GM18499 (cell line): Measurements from ENCODE around the gene KCNK18.
"Not testable (repeated sequence)": the region's sequence is repeated elsewhere in the genome, so short reads cannot be mapped to it uniquely, and the experiment has no call there.

ENCODE experiments used
- ATAC-seq: cut with Tn5 transposase; IDR thresholded peaks from one replicate; pipeline ENCODE4 v1.9.1; 2021; ENCODE audit warnings: moderate number of reproducible peaks; ENCODE audit not compliant: insufficient read depth, unreplicated experiment

The KCNK18 gene

GRCh38 chr10:117217196-117217761 is 20.0 kb downstream of the KCNK18 start:
- ATAC-seq: no peak

GRCh38 chr10:117218654-117219053 is 21.4 kb downstream of the KCNK18 start:
- no peak for ATAC-seq

DNA sequence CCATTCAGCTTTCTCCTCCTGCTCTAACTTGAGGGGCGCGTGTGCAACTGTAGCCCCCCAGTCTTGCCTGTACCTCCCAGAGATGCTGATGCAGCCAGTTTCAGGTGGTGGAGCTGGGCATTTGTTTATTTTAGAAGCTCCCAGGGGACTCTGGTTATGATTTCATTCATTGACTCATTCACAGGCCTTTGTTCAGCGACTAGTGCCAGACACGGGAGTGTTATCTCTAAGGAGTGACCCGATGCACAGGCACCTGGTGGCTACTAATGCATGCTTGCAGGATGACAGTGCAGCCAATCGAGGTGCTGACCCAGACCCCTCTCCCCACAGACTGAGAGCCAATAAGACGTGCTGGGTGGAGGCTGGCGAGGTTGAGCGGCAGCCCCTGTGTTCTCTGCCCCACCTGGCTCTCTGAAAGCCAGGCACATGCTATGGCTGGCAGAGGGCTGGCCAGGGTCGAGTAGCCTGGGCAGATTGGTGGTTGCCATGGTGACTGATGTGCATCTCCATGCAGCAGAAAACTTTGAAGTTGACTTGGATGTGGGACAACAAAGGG is 23.9 kb downstream of the KCNK18 start:
- ATAC-seq: no peak

GRCh38 chr10:117222552-117222951 is 25.3 kb downstream of the KCNK18 start:
- no peak for ATAC-seq

- ATAC-seq: no peak
Observed at GRCh38 chr10:117222976-117223692, 25.8 kb downstream of the KCNK18 start.

DNA sequence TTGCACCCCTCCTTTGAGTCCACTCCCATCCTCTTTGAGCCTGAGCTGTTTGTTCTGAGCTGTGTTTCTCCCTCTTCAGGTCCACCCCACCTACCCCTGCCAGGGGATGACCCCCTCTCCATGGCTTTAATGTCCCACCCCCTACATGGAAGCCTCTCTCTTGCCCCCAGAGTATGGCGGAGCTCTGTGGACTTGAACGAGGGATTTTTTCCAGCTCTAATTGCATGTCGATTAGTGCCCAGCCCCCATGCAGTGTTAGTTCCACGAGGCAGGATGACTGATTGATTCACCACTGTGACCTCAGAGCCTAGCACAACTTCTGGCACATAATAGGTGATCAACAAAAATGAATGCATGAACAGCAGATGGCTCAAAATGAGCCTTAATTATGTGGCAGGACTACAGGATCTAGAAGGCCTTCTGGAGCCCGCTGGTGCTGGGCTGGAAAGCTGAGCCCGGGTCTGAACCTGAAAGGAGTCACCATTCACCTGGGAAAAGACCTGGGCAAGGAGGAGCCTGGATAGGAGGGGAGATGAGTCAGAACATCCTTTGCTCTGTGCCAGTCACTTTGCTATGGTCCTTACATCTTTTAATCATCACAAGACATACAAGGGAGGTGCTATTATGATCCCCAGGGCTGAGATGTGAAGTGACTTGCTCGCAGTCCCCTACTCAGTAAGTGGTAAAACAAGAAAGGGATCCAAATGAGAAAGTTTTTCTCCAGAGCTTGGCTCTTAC is 26.6 kb downstream of the KCNK18 start:
- ATAC-seq: no peak

- no peak for ATAC-seq
Observed at GRCh38 chr10:117224881-117225280, 27.6 kb downstream of the KCNK18 start.

- ATAC-seq: no peak
Observed at GRCh38 chr10:117226813-117227451, 29.6 kb downstream of the KCNK18 start.

- no peak for ATAC-seq
Observed at GRCh38 chr10:117228210-117228609, 30.9 kb downstream of the KCNK18 start.

DNA sequence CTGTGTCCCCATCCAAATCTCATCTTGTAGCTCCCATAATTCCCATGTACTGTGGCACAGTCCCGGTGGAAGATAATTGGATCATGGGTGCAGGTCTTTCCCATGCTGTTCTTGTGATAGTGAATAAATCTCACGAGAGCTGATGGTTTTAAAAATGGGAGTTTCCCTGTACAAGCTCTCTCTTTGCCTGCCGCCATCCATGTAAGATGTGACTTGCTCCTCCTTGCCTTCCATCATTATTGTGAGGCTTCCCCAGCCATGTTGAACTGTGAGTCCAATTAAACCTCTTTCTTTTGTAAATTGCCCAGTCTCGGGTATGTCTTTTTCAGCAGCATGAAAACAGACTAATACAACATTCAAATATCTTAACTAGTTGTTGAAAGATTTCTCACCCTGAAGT is 32.8 kb downstream of the KCNK18 start:
- ATAC-seq: not testable (repeated sequence)

GRCh38 chr10:117237401-117237991 is 40.2 kb downstream of the KCNK18 start:
- no peak for ATAC-seq

DNA sequence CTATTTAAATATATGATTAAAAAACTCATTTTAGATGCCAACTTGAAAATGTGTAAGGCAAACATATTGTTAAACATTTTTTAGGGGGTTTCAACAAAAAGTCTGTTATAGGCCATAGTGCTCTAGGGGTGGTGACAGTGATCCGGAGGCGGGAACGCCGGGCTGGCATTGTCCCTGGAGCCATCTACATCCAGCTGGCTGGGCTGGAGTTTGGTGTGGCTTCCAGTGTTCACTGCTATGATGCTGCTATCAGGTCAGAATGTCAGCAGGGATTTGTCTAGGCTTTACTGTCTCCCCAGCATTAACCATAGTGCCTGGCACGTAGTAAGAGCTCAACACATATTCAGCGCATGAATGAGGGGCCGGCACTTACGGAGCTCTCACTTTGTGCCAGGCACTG is 41.8 kb downstream of the KCNK18 start:
- ATAC-seq: no peak

- ATAC-seq: no peak
Observed at GRCh38 chr10:117239721-117240620, 42.7 kb downstream of the KCNK18 start.

DNA sequence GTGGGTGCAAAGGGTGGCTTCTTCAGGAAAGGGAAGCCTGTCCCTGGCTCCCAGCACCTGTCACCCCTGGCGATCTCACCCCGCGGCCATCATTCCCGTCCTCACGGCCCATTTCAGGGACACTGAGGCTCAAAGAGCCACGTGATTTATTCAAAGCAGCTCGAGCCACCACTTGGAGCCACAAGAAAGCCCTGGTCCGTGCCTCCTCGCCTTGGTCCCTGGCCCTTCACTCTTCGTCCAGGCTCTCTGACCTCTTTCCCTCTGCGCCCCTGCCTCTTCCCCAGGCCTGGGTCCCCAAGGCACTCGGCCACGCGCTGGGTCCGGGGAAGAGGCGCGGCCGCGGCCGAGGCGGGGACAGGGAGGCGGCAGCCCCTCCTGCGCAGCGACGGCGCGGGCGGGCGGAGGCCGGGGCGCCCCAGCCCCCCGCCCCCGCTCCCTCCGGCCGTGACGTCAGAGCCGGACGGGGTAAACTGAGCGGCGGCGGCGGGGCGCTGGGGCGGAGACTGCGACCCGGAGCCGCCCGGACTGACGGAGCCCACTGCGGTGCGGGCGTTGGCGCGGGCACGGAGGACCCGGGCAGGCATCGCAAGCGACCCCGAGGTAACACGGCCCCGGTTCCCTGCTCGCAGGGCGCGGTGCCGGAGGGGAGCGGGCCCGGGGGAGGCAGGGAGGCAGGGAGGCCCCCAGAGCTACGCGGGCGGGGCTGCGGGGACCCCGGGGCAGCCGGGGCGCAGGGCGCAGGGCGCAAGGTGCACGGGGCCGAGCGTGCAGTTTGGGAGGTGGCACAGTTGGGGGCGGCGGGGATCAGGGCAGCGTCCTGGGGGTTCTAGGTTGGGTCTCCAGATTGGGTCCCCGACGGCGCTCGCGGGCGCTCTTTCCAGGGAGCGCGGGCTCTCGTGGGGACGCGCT is 43.6 kb downstream of the KCNK18 start, which contains the start of gene SLC18A2:
Gene SLC18A2, plus strand, starts transcription at position 494 of the 909 bp plus-strand sequence. CDS start 580 bp downstream, outside the sequence.
- ATAC-seq: no peak

DNA sequence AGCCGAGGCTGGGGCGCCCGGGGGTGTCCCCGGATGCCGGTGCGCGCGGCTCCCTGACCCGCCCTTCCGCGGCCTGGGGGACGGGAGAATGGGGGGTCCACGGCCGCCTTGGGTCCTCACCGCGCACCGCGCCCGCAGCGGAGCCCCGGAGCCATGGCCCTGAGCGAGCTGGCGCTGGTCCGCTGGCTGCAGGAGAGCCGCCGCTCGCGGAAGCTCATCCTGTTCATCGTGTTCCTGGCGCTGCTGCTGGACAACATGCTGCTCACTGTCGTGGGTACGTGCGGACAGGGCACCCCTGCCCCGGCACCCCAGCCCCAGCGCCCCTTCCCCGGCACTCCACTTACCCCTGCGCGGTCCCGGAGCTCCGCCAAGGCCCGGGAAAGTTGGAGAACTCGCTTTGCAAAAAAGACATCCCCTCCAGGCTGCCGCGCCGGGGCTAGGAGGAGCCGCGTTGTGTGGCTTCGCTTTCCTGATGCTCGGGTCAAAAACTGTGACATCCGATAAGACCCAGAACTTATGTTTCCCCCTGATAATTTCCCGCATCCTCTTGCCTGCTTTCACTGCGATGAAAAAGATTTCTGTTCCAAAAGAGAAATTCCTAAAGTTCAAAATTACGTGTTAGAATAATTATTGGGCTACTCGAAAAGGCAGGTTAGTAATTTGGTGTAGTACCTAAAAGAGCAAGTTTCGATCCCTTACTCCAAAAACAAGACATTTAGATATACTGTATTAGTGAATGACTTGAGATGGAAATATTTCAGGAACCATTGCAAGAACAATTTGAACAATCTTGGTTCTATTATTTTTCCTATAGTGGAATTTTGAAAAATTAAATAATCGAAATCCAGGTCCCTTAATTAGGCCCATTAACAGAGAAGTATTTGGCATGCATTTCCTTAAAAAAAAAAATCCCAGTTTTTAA is 44.5 kb downstream of the KCNK18 start:
- no peak for ATAC-seq

GRCh38 chr10:117242463-117242832 is 45.2 kb downstream of the KCNK18 start:
- ATAC-seq: no peak

GRCh38 chr10:117246997-117247671 is 49.8 kb downstream of the KCNK18 start:
- no peak for ATAC-seq
